ENCODE results near the gene SIRPA.

Gene SIRPA

DNA sequence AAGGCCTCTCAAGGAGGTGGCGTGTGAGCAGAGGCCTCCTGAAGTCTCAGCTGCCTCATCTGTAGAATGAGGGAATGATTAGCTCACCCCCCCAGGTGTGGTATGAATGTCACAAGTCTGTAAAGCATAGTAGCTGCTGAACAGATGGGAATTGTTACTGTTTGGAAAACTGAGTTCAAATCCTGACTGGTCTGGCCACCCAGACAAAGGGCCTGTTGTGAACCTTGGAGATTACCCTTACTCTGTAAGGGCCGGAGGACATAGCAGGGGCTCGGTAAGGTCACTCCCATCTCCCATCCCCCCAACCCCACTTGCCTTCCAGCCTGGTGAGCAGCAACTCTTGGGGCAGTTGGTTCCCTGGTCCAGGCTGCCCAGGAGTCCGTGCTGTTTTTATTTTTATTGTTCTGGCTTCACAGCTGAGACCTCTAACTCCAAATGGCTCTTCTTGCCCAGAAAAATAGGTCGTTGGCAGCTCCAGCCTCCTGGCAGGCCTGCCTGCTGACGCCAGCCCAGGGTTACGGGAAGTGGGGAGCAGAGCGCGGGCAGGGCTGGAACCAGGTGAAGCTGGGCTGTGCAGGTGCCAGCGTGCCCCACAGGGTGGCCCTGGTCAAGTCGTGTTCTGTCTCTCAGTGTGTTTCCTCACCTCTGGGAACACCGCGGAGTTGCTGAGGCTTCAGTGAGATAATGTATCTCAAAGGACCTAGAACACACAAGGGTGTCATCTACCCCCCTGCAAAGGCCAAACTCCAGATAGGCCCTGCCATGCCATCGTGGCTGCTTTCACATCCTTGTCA is 4.5 kb upstream of the SIRPA start:
- DNase-seq = no peak

DNA sequence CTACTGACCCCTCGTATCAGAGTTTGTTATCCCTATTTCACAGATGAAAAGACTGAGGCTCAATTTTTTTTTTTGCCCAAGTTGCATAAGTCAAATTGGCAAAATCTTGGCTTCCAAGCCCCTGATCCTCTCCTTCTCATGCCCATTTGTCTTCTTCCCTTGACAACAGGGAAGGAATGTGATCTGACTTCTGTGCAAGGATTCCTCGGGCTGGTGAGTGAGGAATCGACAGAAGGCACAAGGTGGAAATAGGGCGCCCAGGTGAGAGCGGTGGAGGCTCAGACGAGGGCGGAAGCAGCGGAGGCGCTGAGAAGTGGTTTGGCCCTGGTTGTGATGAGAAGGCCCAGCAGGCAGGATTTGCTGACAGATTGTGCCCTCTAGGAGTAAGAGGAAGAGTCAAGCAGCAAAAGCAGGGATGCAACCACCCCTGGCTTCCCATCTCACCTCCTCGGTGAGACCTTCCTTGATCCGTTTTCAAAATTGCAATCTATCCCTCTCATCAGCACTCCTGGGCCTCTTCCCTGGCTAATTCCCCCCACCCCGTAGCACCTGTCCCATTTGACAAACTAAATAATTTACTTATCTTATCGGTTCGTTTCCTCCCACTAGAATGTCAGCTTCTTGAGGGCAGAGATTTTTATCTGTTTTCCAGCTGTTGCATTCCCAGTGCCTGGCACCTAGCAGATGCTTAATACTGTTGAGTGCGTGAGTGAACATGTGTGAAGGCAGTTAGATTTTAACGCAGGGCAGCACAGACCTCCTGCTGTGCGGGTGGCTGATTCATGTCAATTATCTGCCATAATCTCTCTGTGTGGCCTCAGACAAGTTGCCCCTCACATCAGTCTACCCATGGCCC is 3.7 kb upstream of the SIRPA start:
- DNase-seq = no peak

DNA sequence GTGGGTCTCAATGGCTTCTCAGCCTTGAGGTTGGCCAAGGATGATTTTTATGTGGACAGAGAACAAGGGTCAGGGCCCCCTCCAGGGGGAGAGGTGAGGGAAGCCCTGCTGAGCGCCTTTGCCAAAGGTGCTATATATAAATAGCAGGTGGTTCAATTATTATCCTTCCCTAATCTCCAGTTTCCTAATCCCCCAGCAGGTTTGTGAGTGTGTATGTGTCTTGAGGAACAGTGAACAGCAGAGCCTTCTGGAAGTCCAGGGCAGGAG is 3.2 kb upstream of the SIRPA start:
- DNase-seq = no peak

DNA sequence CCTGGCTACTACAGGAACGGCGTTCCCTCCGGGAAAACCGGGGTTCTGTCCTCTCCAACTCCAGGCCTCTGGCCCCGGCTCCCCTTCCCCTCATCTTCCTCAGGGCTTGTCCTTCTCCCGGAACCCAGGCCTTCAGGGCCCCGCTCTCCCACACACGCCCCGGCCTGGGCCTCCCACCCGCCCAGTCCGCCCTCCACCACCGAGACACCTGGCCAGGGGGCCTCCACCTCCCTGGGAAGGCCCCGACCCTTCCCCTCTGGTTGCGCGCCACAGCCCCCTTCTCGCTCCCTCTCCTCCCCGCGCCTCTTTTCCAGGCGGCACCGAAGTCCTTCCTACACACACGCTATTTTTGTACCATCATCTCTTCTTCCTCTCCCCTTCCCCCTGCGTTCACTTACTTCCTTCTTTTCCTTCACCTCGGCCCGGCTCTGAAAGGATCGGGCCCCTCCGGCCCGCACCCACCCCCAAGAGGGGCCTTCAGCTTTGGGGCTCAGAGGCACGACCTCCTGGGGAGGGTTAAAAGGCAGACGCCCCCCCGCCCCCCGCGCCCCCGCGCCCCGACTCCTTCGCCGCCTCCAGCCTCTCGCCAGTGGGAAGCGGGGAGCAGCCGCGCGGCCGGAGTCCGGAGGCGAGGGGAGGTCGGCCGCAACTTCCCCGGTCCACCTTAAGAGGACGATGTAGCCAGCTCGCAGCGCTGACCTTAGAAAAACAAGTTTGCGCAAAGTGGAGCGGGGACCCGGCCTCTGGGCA is 1.3 kb upstream of the SIRPA start:
- no peak for DNase-seq

DNA sequence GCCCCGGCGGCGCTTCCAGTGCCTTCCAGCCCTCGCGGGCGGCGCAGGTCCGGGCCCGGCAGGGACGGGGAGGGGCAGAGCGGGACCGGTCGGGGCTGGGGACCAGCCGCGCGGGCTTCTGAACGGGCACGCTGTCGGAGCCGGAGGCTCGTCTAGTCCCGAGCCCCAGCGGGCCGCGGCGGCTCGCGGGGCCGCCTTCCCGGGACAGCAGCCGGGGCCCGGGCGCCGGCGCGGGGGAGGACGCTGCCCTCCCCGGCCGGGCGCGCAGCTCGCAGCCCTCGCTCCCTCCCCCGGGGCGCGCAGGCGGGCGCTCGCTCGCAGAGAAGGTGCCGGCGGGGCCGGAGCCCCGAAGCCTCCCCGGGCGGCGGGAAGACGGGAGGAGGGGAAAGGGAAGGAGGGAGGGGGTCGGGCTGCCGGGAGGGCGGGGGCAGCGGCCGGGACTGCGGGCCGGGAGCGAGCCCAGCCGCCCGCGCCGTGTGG is 696 bp upstream of the SIRPA start:
- no peak for DNase-seq

DNA sequence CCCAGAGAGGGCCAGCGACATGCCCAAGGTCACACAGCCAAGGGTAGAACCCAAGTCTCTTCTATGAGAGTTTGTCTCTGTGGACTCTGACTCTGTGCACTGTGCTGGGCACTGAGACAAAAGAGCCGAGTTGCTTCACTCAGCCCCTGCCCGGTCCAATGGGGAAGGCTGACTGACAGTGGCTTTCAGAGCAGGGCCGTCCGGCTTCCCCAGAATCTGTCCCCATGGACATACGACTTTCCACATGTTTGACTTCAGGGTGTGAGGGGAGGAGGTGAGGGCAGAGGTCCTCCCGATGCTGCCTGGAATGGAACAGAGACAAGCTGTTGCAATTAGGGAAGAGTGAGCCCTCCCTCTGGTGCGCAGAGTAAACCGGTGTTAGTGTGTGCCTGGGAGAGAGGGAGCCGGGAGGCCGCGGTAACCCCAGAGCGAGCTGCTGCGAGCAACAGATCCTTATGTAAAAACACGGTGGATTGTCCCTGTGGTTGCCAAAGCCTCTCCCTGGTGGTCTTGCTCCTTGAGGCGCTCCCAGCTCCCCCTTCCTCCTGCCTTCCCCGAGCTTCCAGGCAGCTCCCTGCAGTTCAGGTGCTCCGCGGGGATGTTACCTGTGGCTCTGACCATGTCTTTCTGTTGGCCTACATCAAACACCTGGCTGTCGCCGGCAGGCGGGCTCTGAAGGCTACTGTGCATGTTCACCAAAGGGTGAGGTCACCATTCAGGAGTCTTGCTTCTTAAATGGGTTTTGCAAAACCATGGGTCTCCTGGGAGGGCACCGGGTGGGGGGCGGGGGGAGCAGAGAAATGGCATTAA is 672 bp downstream of the SIRPA start:
- DNase-seq = no peak

DNA sequence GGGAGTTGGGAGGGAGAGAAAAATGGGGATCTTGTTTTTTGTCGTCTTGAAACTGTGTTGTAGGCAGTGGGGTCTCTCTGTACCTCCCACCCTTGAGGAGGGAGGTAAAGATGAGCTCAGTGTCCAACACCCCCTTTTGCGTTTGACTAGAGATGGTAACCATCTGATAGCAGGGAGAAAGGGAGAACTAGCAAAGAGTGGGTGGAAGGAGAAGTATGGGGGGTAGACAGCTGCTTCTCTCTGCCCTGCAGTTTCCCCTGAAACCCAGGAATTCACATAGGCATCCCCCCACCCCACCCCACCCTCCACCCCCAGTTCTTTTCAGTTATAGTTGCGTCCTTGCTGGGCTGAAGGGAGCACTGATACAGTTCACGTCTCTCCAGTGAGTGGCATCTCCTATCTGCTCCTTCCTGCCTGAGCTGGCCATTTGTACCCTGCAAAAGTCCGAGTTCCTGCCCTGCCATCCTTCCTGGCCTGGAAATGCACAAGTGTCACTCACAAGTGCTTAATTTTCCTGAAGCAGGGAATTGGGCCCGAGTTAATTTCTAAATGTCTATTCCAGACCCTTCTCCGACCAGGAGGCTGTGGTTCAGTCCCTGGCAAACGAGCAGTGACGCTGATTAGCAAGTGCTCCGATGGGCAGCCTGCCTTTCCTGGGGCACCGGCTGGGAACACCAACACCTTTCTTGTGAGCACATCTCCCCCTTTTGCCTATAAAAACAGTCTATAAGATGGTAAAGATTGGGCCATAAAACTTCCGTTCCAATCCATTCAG is 1.5 kb downstream of the SIRPA start:
- DNase-seq = no peak

DNA sequence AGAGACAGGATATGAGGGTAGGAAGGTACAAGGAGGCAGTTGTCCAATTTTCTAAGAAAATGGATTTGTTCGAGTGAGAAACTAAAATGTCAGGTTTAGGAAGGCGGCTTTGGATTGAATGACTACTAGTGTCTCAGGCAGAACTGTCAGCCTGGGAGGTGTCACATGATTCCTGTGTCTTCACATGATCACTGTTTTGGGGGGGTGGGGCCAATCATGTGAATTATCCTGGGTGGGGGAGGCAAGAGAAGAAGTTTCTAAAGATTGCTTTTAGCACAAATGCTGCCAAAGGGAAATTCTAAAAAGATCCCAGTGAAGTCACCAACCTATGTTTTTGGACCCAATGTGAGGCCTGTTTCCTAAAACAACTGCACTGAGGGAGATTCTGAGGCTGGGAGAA is 2.3 kb downstream of the SIRPA start:
- no peak for DNase-seq

DNA sequence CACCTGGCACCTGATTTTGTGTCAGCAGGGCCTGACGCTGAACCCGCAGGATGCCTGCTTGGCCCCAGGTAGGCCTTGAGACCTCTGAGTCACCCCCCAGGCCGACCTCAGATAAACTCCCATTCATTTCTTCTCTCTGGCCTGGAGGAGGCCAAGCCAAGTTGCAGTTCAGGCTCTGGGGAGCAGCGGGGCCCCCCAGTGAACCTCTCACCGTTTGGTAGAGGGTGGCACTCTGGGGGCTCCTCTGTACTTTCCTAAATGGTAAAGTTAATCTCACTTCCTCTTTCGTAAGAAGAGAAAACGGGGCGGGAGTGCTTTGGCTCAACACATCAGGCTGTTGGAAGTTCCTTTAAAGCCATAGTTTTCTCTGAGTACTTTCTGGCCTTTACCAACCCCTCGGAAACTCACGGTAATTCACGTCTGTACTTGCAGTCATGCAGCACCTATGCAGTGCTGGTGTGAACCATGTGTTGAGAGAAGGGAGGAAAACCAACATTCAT is 2.8 kb downstream of the SIRPA start:
- DNase-seq = no peak

DNA sequence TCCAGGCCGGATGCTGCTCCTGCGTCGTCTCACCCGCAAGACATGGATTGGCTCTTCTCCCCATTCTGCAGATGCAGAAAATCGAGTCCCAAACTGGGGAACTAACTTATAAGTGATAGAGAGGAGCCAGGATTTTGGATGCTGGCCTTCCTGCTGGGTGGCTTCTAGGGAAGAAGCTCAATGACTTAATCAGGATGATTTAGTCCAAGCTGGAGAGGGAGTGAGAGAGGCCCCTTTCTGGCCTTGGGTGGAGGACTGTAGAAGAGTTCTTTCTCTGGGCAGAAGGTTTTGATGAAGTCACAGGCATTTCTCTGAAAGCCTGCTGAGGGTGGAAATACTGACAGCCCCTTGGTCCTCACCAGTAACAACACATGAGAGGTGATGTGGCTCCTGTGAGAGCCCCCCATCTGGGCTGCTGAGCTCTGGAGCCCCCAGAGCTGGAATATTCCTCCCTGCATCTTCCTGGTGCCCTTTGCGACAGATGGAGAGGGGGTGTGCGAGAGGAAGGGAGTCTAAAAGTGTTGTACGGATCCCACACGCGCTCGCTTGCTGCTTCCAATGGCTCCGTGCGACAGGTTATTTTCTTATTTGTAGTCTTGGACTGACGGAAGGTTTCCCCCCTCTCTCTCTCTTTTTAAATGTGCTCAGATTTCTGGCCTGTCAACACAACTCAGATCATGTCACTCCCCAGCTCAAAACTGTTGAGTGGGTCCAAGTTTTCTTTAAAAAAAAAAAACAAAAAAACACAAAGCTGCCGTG is 3.5 kb downstream of the SIRPA start:
- no peak for DNase-seq

DNA sequence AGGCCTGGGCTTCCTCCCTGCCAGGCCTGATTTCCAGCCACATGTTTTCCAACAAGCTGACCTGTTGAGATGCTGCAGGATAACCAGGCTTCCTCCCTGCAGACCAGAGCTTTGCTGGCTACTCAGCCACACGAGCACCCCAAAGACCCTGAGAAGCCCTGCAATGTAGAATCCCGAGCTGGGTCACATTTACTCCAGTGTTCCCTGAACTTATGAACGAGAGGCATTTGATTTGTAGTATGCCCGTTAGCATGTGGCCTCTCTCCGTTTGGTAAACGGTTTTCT is 4.0 kb downstream of the SIRPA start:
- DNase-seq = no peak

DNA sequence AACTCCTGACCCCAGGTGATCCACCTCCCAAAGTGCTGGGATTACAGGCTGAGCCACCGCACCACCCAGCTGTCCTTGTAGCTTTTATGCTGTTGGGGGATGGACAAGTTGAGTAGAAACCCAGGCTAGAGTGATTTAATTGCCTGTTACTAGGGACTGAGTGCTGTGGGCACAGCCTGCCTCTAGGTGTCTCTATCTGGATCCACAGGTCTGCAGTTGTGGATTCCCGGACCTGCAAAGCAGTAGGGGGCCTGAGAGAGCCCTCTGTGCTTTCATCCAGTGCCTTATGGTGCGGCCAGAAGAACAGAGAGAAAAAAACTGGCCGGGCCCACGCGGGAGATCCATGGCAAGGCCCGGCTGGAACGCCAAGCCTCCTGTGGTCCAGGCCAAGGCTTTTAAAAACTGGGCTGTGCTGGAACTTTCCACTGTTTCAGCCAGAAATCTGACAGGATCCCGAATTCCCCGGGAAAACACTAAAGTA is 5.2 kb downstream of the SIRPA start:
- peak; percentile 37 for DNase-seq

DNA sequence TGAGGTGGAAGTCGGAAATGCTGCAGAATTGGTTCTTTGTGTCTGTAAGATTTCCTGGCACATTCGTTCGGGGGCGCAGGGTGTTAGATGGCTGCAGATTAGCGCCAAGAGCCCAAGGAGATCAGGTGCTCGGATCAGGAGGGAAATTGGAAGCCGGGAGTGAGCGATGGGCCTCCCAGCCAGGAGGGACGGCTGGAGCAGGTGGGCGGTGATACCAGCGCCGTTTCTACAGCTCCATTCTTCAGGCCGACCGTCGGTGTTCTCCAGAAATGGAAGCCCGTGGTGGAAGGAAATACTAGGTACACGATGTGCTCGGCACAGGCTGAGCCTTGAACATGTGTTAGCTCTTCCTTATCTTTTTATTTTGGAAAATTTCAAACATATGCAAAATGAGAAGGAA is 6.5 kb downstream of the SIRPA start:
- DNase-seq = no peak

DNA sequence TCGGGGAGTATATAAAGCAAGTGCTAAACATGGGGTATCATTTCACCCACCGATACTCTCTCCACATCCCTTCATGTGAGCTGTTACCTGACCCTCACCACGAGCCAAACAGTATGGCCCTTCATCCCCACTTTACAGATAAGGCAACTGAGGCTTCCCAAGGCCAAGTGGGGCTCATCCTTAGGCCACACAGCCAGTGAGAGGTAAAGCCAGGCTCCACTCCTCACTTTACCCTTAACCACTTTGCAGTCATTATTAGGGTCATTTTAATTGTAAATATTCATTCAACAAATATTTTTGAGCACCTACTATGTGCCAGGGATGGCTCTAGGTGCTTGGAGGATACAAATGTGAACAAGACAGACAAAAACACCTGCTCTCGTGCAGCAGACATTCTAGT is 7.0 kb downstream of the SIRPA start:
- no peak for DNase-seq

DNA sequence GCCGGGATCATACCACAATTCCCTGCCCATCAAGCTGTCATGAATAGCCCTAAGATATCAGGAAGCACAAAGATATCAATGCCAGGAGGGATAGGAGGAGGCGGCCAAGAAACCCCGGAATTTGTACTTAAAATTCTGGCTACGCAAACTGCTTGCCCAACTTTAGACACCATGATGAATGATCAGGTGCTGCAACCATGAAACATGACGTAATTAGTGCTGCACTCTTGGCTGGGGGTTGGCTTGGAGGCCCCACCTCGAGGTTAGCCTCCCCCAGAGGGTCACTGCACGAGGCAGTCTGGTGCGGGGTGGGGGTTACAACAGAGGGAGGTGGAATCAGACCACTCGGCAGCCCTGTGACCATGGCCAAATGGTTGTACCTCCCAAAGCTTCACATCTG is 8.9 kb downstream of the SIRPA start:
- no peak for DNase-seq

DNA sequence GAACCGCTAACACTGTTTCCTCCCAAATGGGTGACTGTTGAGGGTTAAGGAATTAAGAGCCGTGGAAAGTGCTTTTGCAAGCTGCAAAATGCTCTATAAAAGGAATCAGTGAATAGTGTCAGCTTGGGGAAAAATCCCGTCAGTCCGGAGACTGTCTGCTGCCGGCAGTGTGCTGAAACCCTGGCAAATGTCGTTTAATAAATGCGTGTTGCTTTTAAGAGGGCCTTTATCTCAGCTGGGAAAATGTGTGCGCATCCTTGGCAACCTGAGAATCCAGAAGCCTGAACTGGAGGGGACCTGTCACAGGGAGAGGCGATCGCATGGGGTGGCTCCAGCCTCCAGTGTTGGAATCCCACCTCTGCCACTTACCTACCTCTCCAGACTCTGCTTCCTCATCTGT is 9.8 kb downstream of the SIRPA start:
- DNase-seq = no peak

DNA sequence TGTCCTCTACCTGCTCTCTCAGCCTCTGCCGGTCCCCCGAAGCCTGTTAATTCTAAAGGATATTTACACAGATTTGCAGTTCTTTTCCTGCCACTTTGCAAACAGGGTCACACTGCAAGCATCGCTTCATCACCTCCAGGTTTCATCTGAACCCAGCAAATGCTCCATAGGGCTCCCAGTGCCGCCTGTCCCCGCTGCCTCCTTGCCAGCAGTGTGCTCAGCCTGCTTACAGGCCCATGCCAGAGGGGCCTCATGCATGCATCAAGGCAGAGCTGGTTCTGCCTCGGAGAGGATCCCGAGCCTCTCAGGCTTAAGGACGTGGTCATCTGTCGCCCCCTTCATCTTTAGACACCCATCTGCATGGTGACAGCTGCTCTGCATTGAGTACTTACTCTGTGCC is 10.5 kb downstream of the SIRPA start:
- no peak for DNase-seq

DNA sequence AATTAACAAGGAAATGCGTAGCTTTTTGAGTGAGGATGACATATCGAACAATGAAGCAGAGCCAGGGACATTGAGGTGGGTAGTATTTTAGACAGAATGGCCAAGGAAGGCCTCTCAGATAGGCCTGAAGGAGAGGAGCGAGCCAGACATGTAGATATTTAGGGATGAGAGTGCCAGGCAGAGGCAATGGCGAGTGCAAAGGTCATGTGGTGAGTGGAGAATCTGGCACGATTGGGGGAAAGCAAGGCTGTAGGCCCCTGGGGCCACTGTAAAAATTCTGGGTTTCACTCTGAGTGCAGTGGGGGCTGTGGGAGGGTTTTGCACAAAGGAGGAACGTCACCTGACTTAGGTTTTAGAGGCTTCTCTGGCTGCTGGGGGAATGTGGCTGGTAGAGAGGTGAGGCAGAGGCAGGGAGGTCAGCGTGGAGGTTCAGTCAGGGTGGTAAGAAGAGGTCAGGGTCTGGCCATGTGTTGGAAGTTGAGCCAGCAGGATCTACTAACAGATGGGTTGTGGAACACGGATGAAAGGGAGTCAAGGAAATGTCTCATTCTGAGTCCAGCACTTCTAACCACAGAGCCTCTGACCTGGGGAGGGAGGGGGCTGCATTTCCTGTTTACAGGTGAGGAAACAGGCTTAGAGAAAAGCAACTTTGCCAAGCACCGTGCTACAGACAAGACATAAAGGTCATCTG is 11.3 kb downstream of the SIRPA start:
- DNase-seq = no peak

DNA sequence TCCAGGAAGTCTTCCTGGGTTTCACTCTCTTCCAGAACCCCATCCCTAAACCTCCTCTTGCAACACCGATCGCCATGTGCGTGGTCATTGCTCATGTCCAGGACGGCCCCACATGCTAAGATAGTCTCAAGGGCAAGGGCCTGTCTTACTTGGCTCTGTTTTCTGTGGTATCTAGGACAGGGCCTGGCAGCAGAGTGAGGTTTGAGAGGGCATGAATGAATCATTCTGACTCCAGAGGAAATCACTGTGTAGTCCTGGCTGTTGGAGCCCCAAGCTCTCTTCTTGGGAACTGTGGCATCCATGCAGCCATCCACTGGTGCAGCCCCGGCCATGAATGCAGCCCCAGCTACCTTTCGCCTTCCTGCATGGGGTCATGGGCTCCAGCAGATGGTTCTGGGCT is 12.4 kb downstream of the SIRPA start:
- no peak for DNase-seq

DNA sequence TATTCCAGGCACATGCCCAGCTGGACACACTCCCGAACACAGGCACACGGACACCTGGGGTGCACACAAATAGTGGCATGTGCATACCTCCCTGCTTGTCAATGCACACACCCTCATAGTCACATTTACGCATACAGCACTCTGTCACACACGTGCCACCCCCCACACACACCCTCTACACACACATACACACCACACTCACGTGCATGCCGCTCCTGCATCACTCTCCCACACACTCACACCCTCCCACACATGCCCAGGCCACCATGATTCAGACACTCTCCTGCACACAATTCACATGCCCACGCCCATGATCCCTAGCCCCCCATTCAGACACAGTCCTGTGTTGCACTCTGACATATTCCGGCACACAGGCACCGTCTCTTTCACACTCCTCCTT is 13.0 kb downstream of the SIRPA start:
- DNase-seq = no peak

DNA sequence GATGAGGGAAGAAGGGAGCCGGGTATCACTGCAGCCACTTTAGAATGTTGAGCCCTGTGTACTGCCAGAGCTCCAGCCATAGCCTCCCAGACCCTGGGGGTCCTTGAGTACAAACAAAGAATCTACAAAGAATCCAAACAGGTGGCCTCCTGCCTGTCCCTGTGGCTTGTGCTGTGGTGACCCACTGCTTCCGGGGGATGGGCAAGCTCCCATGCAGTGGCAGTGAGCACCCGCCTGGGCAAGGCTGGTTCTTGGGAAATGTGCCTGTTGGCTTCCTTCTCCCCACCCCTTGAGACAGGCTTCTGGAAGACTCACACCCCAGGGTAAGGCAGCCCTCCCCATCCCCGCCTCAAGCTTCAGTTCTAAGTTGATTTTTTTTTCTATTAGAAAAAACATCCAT is 13.9 kb downstream of the SIRPA start:
- no peak for DNase-seq
